DOHH2 (cell line): ENCODE measurements around the gene CAMK2D.

Experiments
- CTCF ChIP-seq: fragments of 200-600 bp; sonication (generic); IDR thresholded peaks from one replicate; pipeline ENCODE4 v1.5.1; 2014; ENCODE audit warnings: antibody characterized with exemption, mild to moderate bottlenecking, low read depth, low read length; ENCODE audit not compliant: poor library complexity, severe bottlenecking
- EZH2phosphoT487 ChIP-seq: fragments of 200-600 bp; sonication (generic); IDR thresholded peaks from 2 replicates; pipeline ENCODE4 v1.6.1; 2017; ENCODE audit warnings: borderline replicate concordance, mild to moderate bottlenecking, antibody characterized with exemption, low read length, moderate library complexity, mixed read lengths

GRCh38 chr4:113502906-113503305 is 258.6 kb downstream of the CAMK2D start:
- TF ChIP-seq CTCF (no peak), EZH2phosphoT487 (no peak)
